Kidney epithelial cell (primary cell): ENCODE measurements around the gene EFS. TPM values are rescaled to one million over a fixed set of nuclear protein-coding genes. Genes with fewer than 3 reads are reported as not detected.

ENCODE experiments used
- DNase-seq: peaks from one replicate; pipeline ENCODE4 v3.0.0-alpha.2; 2010; ENCODE audit warnings: low read depth
- H3K27me3 ChIP-seq: 2 replicates; pipeline ENCODE4 v1.6.0; 2011; ENCODE audit warnings: low read length; ENCODE audit not compliant: control insufficient read depth, insufficient read depth
- H3K36me3 ChIP-seq: 2 replicates; pipeline ENCODE4 v1.5.1; 2011; ENCODE audit warnings: low read length; ENCODE audit not compliant: control insufficient read depth, insufficient read depth
- H3K4me3 ChIP-seq: 2 replicates; pipeline ENCODE4 v1.5.1; 2011; ENCODE audit warnings: low read depth, mild to moderate bottlenecking, control low read depth, low read length
- CTCF ChIP-seq: IDR thresholded peaks from 2 replicates; pipeline ENCODE4 v1.5.1; 2011; ENCODE audit warnings: mild to moderate bottlenecking, moderate library complexity, low read length, control low read depth, inconsistent platforms; ENCODE audit not compliant: insufficient read depth, poor library complexity, severe bottlenecking
- total RNA-seq: library from RNA; depleted of rRNA; stranded (reverse); fragments of >200 nt; gene quantifications from 2 replicates; pipeline ENCODE4 v1.2.3, GENCODE V29; 2015

EFS gene
- total RNA-seq, 1 donor from 2014 or later = 10.8 TPM

GRCh38 chr14:23321572-23322547 lies 43.1 kb downstream of the EFS start:
- H3K4me3 ChIP-seq = peak overlapping the region; percentile 96
- no peaks in the 10 kb centered on the region for H3K36me3 ChIP-seq
- TF ChIP-seq CTCF = no peak
- no peak for DNase-seq
- no peaks in the 10 kb centered on the region for H3K27me3 ChIP-seq

DNA sequence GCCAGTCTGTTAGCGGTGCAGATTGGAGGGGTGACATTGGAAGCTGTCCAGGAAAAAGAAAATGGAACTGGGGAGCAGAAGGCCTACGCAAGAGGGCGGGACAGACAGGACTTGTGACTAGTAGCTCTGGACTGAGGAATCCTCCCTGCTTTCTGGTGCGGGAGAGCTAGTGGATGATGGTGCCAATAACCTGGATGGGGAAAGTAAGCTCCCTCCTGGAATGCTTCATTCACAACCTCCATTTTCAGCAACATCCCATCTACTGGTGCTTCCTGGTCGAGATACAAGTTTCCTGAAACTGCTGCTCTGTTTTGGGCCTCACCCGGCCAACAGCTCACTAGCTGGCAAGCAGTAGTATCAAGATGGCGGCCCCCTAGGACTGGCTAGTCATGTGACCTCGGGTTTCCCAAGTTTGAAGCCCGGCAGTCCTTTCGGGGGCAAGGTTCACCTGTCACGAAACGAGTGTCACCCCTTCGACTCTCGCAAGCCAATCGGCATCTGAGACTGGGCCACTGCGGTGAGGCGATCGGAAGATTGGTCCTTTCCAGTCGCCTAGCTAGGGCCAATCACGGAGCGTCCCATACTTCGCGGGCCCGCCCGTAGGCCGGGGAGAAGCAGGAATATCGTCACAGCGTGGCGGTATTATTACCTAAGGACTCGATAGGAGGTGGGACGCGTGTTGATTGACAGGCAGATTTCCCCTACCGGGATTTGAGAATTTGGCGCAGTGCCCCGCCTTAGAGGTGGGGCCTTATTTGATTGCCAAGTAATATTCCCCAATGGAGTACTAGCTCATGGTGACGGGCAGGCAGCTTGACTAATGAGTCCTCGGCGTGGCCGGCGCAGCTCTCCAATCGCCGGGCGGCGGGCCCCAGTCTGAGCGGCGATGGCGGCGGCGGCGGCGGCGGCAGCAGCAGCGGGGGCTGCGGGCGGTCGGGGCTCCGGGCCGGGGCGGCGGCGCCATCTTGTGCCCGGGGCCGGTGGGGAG lies 44.1 kb downstream of the EFS start, which contains the start of gene PABPN1:
TSS of gene PABPN1 (plus strand) at position 874 of the 988 bp plus-strand sequence. CDS start at position 887, 13 bp downstream.
- H3K4me3 ChIP-seq = peak within 1 kb of the TSS; percentile 96
- DNase-seq = peak; percentile 99
- no peaks in the 10 kb centered on the region for H3K27me3 ChIP-seq
- no peak for TF ChIP-seq CTCF
- no peaks in the 10 kb centered on the region for H3K36me3 ChIP-seq

GRCh38 chr14:23319746-23320583 lies 45.0 kb downstream of the EFS start:
- no peak for TF ChIP-seq CTCF
- no peaks in the 10 kb centered on the region for H3K27me3 ChIP-seq
- H3K4me3 ChIP-seq = no peak overlapping the region
- no peak for DNase-seq
- H3K36me3 ChIP-seq = no peaks in the 10 kb centered on the region

GRCh38 chr14:23316300-23316699 lies 48.7 kb downstream of the EFS start:
- no peak for DNase-seq
- H3K36me3 ChIP-seq = no peaks in the 10 kb centered on the region
- TF ChIP-seq CTCF = no peak
- H3K4me3 ChIP-seq = no peak overlapping the region
- no peaks in the 10 kb centered on the region for H3K27me3 ChIP-seq

DNA sequence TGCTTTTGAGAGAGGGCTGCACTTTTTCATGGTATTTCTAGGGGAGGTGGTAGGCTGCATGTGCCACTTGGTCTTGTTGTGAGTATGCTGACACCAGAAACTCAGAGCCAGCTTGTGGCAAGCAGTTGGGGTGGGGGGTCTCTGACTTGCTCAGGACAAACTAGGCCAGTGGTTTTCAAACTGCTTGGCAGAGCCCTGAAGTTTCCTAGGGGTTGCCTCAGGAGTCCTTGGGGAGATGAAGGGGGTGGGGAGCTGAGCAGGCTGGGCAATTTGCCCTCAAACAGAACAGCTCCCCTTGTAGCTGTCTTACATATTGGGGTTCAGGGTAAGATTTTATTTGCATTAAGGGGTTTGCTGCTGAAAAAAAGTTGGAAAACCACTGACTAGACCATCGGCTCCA lies 54.4 kb downstream of the EFS start:
- DNase-seq = no peak
- H3K27me3 ChIP-seq = no peaks in the 10 kb centered on the region
- no peak for TF ChIP-seq CTCF
- H3K36me3 ChIP-seq = no peaks in the 10 kb centered on the region
- H3K4me3 ChIP-seq = no peak overlapping the region
